CD4-positive, alpha-beta T cell treated with Interferon alpha-2 for 1 hour (primary cell): Measurements from ENCODE around the gene NALCN.
"Not testable (repeated sequence)": the region's sequence is repeated elsewhere in the genome, so short reads cannot be mapped to it uniquely, and the experiment has no call there.

ENCODE experiments used
- DNase-seq, 2 donors: peaks; one replicate each; pipeline ENCODE4 v3.0.0-alpha.2; 2020 to 2022

NALCN gene

DNA sequence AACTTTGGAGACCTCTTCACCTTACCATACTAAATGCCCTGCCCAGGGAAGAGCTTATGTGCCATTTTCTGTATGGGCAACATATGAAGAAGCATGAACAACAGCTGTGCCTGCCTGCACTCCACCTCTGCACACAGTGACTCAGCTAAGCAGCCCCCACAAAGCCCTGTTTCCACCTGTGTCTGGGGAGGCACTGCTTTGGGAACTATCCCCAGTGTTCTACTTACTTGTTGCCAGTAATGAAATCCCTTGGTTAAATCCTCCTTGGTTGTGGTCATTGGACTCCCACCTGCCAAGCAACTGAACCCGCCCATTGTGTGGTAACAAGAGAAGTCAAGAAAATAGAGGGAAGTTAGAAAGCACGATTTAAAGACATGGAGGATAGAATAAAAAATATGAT lies 84.6 kb downstream of the NALCN start:
- no peak for DNase-seq

DNA sequence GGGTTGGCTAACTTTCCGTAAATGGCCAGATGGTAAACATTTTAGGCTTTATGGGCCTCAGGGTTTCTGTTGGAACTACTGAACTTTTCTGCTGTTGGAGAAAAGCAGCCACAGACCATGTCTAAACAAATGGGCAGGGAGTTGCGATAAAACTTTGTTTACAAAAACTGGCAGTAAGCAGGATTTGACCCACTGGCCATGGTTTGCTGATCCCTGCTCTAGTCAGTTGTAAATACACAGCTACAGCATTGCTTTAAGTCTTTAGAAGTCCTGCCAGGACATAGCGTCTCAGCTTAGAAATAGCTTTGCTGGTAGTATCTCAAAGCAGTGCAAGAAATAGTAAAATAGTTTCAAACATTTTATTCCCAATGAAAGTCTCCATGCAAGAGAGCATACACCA lies 88.4 kb downstream of the NALCN start:
- DNase-seq: no peak

DNA sequence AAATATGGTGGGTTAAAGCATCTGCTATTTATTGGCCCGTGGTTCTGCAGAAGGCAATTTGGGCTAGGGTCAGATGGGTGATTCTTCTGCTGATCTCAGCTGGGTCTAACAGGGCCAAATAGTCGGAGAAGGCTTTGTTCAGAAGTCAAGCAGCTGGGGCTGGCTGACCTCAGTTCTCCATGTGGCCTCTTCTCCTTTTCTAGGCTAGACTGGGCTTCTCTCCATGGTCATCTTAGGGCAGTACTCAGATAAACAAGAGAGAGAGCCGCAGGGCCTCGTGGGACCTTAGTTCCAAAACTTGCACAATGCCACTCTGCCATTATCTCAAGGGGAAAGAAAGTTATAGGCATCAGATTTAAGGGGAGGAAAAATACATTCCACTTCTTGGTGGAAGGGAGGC lies 89.6 kb downstream of the NALCN start:
- DNase-seq: no peak

DNA sequence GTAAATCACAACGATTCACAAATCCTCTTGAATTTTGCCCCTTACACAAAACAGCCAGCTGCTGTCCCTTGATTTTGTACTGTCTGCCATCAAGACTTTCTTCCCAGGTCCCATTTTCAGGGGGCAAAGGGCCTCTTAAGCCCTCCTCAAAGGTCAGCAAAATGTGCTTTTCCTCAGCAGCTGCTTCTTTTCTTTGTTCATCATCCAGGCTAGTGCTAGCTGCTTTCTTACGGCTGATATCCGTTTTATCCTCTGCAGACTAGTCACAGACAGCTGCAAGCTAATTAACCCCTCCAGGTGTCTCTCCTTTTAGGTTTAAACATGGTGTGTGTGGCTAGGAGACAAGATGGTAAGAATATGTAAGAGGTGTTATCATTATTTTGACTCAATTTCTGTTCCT lies 90.9 kb downstream of the NALCN start:
- no peak for DNase-seq

DNA sequence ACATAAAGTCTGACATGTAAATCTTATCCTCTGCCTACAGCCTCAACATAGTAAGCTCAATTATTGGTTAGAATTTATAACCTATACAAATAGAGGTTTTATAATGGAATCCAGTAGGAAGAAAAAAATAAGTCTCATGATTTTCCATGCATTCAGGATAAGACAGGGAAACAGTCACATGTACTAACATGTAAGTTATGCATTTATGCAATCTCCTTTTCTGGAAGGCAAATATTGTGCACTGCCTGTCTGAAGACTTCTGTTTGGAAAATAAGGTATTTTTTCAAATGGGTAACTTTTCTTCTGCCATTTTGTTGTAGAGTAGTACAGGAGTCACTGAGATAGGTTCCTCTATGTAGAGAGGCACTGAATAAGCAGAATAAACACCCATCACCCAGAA lies 92.7 kb downstream of the NALCN start:
- no peak for DNase-seq

DNA sequence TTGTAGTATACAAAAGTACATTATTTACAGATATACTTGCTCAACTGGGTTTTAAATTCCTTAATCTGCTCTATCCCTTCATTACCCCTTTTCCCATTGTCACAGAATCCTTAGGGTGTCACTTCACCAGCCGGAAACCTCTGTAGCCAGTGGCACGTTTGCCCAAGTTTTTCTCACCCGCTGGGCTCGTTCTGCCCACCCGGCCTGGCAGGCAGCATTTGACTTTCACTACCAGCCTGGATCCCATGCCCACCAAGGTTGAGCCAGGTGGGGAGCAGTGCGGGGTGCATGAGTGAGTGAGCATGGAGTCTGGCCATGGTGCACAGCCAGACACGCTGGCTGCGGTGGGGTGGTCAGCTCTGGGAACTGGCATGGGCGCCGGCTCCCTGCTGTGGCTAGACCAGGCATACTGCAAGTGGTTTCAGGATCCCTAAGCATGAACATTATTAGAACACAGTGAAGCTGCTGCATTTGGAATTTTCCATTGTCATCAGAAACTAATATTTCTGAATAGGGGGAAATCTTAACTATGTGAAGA lies 98.3 kb downstream of the NALCN start:
- no peak for DNase-seq

DNA sequence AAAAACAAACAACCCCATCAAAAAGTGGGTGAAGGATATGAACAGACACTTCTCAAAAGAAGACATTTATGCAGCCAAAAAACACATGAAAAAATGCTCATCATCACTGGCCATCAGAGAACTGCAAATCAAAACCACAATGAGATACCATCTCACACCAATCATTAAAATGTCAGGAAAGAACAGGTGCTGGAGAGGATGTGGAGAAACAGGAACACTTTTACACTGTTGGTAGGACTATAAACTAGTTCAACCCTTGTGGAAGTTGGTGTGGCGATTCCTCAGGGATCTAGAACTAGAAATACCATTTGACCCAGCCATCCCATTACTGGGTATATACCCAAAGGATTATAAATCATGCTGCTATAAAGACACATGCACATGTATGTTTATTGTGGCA lies 102.8 kb downstream of the NALCN start:
- DNase-seq: not testable (repeated sequence)

DNA sequence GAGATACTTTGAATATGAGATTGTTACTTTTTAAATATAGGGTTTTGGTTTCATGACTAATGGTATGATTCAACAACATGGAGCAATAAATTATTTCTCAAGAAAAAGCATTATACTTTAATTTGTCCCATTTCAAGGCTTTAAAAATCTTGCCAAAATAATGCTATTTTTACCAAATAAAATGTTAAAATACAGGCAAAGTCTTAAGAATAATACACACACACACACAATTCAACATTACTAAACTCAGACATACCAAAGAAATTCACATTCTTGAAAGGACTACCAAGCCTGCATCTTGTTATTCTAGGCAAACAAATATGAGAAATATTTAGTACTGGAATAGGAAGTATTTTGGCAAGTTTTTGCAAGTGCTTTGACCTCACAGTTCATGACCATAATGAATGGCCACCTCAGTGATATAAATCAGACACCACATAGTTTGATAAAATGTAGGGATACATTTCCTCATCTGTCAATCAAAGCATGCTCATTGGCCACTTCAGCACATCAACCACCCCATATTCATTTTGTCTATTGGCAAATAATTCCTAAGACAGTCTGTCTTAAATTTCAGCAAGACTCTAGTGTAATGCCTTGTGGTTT lies 107.2 kb downstream of the NALCN start:
- no peak for DNase-seq

DNA sequence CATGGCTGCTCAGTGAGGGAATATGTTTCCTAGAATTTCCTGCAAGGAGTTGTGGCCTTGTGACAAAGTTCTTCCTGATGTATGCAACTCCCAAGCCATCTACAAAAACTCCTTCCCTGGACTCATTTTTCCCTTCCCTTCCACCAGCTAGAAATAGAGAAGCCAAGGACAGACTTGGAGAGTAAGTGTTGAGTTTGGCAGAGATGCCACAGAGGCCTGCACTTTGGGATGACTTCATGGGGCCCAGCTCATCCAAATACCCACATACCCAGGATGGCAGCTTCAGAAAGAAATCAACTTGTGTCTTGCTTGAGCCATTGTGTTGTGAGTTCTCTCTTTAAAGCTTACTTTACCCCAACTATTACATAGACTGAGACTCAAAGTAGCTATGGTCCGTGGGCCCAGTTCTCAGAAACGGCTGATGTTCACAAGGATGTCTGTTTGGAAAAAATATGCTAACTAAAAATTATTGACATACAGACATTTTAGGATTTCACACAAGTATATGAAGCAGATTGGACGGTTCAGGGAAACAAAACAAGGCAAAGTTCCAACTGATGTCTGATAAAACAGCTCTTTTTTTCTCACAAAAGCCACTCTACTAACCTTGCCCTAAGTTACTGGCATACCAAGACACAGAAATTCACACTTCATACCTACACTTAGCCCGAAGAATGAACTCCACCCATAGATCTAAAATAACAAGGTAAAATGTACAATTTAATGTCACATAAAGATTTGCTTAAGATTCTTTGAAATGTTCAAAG lies 107.9 kb downstream of the NALCN start:
- DNase-seq: no peak

DNA sequence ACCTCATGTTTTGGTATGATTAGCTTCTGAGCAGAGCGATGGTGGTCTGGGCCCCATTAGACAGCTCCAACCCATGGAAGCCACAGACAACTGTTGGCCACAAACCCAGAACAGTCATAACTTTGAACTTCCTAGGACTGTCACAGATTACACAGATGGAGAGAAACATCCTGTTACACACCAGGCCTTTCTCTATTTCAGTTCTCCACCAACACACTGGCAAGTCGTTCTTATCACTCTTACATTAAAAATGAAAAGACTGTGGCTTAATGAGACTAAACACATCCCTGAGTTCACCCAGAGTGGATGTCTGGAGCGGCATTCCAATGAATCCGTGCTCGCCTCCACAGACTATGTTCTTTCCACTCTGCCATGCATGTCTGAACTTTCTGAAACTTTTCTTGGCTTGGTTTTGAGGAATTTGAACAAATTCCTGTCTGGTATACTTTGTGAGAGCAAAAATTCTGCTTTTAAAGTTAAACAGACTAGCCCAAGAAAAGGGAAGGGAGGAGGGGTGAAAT lies 109.1 kb downstream of the NALCN start:
- DNase-seq: no peak

DNA sequence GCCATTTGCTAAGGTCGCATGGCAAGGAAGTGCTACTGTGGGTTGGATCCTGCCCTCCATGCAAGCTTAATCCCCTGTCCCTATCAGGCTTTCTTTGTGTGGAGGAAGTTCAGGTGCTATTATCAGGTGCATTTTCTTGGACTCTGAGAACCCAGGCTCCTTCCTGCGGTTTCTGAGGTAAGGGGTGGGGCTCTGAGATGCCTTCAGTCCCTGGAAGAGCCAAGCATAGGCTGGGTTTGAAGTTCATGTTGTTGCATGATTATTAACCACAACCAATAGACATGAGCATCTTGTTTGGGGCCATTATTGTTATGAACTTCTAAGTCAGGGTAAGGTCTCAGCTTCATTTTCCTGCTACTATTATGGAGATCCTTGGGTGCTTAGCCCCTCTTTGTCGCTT lies 109.5 kb downstream of the NALCN start:
- no peak for DNase-seq

DNA sequence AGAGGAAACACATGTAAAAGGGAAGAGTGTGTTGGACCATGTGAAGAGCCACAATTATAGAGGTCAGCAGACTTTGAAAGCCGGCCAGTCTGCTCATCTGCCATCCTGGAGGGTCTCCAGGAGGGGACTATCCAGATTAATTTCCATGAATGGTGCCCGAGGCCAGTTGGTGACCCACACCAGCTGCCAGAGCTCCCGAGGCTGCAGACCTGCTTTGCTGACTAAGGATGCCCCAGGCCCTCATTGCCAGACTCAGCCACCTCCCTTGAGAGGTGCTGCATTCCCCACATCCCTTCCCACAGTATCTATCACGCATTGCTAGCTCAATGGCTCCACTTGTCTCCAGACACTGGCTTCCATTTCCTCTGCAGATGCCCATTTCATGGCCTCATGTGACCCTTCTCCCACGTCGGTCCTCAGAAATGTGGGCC lies 110.3 kb downstream of the NALCN start:
- no peak for DNase-seq

DNA sequence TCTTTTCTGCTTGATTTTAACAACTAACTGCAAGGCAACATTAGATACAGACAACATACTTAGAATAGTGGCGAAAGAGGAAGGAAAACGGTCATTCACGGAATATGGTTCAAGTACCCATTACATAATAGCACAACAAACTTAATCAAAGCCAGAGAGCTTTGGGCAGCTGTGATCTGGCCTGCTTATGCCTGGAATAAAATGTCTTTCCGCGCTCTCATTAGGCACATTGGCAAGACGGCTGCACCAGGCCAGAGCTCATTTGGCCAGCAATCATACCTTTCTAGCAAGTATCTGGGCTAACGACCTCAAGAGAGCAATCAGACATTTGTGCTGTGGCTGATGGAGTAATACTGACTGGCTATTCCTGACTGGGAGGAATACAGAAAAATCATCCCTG lies 112.8 kb downstream of the NALCN start:
- no peak for DNase-seq

DNA sequence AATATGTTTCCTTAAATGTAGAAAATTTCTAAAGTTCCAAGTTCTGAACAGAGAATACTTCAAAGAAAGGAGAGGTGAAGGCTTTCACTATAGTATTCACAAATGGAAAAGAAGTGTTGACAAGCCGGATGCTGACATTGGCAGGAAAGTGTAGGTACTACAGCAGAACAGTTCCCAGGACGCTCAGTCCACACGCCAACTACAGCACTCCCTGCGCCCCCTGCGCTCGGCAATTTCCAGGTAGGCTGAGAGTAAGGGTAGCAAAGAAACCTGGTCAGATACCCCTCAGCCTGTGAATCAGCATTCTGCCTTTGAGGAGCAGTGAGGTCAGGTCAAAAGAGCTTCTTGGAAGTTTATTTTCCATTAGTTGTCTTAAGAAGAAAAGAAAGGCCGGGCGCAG lies 115.3 kb downstream of the NALCN start:
- no peak for DNase-seq

DNA sequence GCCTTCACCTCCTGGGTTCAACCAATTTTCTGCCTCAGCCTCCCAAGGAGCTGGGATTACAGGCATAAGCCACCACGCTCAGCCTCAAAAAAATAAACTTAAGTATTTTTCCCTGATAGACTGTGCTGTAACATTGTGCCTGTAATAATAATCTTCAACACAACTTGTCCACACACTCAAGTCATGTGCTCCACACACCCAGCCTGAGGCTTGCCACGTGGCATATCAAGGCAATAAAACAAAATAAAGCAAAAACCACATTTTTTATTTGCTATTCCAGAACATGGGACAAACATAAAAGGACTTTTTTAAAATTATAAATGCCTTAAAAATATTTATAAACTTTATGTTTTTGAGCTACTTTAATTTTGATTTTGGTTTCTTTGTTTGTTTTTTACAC lies 115.8 kb downstream of the NALCN start:
- DNase-seq: no peak

DNA sequence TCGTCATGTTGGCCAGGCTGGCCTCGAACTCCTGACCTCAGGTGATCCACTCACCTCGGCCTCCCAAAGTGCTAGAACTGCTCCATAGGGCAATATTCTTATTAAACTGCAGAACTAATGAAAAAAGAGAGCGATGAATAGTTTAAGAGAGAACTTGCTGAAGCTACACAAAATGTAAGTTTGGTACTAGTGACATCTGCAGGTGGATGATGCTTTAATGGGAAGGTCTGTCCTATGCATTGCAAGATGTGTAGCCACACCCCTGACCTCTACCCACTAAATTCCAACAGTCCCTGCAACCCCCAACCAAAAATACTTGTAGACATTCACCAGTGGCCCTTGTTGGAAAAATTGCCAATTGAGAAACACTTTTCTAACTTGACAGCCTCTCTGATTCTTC lies 117.8 kb downstream of the NALCN start:
- DNase-seq: no peak

DNA sequence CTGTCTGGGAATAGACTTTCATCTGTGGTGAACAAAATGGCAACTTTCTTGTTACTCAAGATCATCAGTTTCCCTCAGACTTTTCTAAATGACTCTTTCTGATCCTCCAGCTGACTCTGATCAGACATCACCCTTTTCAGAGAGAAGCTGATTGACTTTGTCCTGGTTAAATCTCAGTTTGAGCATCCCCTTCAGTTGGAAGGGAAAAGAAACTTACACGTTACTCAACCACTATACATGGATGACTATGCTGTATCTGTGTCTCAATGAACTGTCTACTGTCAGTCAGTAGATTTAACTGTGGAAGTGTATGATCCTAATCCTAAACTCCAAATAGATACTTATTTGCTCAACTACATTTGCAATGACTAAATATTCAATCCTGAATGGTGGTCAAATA lies 118.5 kb downstream of the NALCN start:
- DNase-seq: no peak

DNA sequence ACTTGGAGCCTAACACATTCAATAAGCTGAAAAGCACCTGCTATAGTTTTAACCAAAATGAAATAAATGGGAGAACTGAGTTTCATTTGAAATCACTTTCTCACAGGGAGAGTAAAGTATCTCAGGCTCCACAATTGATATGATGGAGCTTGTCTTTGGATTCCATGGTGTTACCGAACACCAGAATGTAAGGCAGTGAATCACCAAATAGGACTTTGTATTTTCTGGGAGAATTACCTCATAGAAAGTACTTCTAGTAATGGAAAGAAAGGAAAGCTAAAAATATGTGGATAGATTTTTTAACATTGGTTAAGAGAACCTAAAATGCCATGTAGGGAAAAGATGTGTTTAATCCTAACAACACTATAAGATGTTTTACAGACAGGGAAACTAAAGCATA lies 123.6 kb downstream of the NALCN start:
- DNase-seq: no peak

DNA sequence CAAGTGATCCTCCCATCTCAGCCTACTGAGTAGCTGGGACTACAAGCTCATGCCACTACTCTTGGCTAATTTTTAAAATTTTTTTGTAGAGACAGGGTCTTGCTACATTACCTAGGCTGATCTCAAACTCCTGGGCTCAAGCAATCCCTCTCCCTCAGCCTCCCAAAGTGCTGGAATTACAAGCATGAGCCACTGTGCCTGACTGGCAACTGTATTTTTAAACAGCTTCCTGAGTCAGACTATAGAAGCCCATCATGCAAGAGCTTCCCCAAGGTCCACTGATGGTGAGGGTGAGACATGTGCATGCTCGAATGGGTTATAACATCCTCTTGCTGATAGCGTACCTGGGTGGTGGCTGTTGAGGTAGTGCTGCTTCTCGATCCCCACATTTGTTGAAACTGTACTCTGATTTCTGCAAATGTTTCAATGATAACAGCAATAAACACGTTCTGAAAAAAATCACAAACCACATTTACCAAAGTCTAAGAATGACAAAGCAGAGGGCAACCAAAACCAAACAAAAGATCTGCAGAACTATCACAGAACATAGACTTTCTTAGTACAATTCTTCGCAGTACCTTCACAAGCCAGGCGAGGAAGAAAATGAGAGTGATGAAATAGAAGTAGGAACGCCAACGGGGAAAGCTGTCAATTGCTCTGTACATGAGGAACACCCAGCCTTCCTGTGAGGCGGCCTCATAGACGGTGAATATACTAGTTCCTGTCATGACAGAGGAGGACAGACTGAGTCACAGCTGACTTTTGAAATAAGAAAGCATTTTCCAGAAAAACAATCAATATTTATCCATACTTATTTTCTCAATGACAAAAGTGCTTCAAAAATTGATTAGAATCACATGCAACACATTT lies 124.4 kb downstream of the NALCN start:
- DNase-seq: no peak

DNA sequence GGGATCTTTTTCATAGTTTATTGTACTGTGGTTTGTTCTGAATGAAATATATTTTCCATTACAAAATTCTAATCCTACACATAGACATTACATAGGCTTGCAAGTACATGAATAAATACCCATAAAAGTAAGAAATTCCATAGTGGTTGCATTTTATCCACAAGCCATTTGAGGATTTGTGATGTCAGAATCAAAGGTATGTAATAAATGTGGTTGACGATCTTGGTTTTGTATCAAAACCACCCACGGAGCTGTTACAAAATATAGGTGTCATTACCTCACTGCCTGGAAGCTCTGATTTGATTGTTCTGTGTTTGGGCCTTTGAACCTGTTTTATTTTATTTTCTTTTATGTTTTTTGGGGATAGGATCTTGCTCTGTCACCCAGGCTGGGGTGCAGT lies 125.1 kb downstream of the NALCN start:
- no peak for DNase-seq

DNA sequence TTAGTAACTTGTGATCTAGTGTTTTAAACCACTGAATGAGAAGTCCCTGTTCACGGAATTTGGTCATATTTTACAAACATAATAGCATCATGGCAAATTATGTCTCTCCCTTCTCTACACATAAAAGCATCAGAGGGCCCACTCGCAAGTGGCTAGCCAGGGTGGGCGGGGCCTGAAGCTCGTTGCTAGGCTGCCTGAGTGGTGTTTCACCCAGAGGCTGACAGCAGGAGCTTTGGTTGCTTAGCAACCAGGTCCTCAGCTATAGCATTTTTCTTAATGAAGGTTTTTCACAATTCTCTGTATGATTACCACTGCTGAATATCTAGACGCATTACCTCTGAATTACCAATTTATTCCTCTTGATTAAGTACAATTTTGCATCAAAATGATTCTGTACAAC lies 126.5 kb downstream of the NALCN start:
- peak in 1 of 2 donors; percentile 4 for DNase-seq

DNA sequence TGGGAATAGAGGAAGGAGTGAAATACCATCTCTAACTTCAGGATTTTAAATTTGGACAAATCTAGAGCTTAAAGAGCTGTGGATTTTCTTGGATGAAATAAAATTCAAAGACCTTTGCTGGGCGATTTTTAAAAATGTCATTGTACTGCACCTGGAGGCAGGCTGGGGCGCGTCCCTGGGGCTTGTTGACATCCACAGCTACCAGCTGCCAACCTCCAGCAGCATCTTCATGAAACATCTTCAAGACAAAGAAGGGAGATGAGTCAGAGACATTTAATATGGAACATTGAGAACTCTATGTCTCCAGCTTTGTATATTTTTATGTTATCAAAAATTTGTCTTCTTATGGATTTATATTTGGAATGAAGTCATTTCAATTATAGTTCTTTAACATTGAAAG lies 132.5 kb downstream of the NALCN start:
- DNase-seq: no peak

DNA sequence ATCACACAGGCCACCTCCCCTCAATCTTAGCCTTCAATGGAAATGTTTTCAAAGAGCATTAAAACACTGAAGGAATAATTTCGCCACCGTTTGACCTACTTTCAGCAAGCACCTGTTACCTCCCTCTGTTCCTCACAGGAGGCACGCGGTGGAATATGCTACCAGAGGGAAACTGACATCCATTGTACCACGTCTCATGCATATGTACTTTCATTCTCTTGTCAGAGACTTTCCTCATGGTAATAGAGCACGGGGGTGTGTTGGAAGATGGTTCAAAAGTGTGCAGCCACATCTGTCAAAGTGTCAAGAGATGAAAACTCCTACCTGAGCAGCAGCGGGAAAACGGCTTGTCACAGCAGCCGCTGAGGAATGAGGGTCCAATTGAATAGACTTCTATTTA lies 143.4 kb downstream of the NALCN start:
- DNase-seq: no peak
